H9 (cell line): ENCODE data around the gene TRPM2. TPM values are rescaled to one million over a fixed set of nuclear protein-coding genes. Genes with fewer than 3 reads are reported as not detected.

ENCODE experiments used
- DNase-seq: peaks from one replicate; pipeline ENCODE4 v3.0.0-alpha.2; 2017
- H2AFZ ChIP-seq: one replicate; pipeline ENCODE4 v1.6.1; 2013; ENCODE audit warnings: mild to moderate bottlenecking, low read length, control low read depth, moderate library complexity
- H2AK5ac ChIP-seq: 2 replicates; pipeline ENCODE4 v1.6.1; 2013; ENCODE audit warnings: low read length, control low read depth, mixed read lengths; ENCODE audit not compliant: insufficient read length
- H2BK120ac ChIP-seq: one replicate; pipeline ENCODE4 v1.6.1; 2013; ENCODE audit warnings: low read depth, mild to moderate bottlenecking, low read length, control low read depth, inconsistent platforms; ENCODE audit not compliant: poor library complexity, severe bottlenecking
- H2BK12ac ChIP-seq: 2 replicates; pipeline ENCODE4 v1.6.1; 2013; ENCODE audit warnings: low read length, control low read depth, mixed read lengths, low read depth; ENCODE audit not compliant: insufficient read length
- H2BK15ac ChIP-seq: 2 replicates; pipeline ENCODE4 v1.6.1; 2013; ENCODE audit warnings: low read depth, low read length, control low read depth
- H2BK20ac ChIP-seq: one replicate; pipeline ENCODE4 v1.6.1; 2013; ENCODE audit warnings: low read depth, mild to moderate bottlenecking, low read length, control low read depth, inconsistent platforms; ENCODE audit not compliant: poor library complexity, severe bottlenecking
- H2BK5ac ChIP-seq: 2 replicates; pipeline ENCODE4 v1.6.1; 2013; ENCODE audit warnings: low read length, control low read depth, mixed read lengths; ENCODE audit not compliant: insufficient read length
- H3K14ac ChIP-seq: 2 replicates; pipeline ENCODE4 v1.6.1; 2013; ENCODE audit warnings: low read length, control low read depth; ENCODE audit not compliant: insufficient read depth
- H3K18ac ChIP-seq: 2 replicates; pipeline ENCODE4 v1.6.1; 2013; ENCODE audit warnings: low read depth, mild to moderate bottlenecking, mixed read lengths, low read length, control low read depth; ENCODE audit not compliant: insufficient read length
- H3K23ac ChIP-seq: 2 replicates; pipeline ENCODE4 v1.6.1; 2013; ENCODE audit warnings: low read length, control low read depth, mixed read lengths, low read depth; ENCODE audit not compliant: insufficient read length
- H3K23me2 ChIP-seq: 2 replicates; pipeline ENCODE4 v1.6.1; 2013; ENCODE audit warnings: low read depth, mild to moderate bottlenecking, mixed read lengths, low read length, control low read depth; ENCODE audit not compliant: insufficient read length, poor library complexity, severe bottlenecking
- H3K27ac ChIP-seq: 2 replicates; pipeline ENCODE4 v1.5.1; 2013; ENCODE audit warnings: low read length, control low read depth, mixed read lengths, low read depth; ENCODE audit not compliant: insufficient read length
- H3K27me3 ChIP-seq: 2 replicates; pipeline ENCODE4 v1.6.1; 2013; ENCODE audit warnings: low read length, control low read depth, inconsistent platforms; ENCODE audit not compliant: insufficient read depth
- H3K4ac ChIP-seq: 2 replicates; pipeline ENCODE4 v1.6.1; 2013; ENCODE audit warnings: low read depth, mild to moderate bottlenecking, control low read depth, inconsistent platforms, low read length, moderate library complexity
- H3K4me1 ChIP-seq: 2 replicates; pipeline ENCODE4 v1.6.1; 2013; ENCODE audit warnings: low read length, control low read depth, inconsistent platforms; ENCODE audit not compliant: insufficient read depth
- H3K4me2 ChIP-seq: 2 replicates; pipeline ENCODE4 v1.6.1; 2013; ENCODE audit warnings: low read length, control low read depth, mixed read lengths; ENCODE audit not compliant: insufficient read length, insufficient read depth
- H3K56ac ChIP-seq: 2 replicates; pipeline ENCODE4 v1.6.1; 2013; ENCODE audit warnings: low read depth, mild to moderate bottlenecking, mixed read lengths, low read length, control low read depth; ENCODE audit not compliant: insufficient read length
- H3K79me1 ChIP-seq: 2 replicates; pipeline ENCODE4 v1.6.1; 2013; ENCODE audit warnings: low read depth, mild to moderate bottlenecking, moderate library complexity, low read length, control low read depth, inconsistent platforms; ENCODE audit not compliant: insufficient read depth, poor library complexity, severe bottlenecking
- H3K79me2 ChIP-seq: 2 replicates; pipeline ENCODE4 v1.6.1; 2013; ENCODE audit warnings: low read length, control low read depth, inconsistent platforms; ENCODE audit not compliant: insufficient read depth
- H3K9ac ChIP-seq: 2 replicates; pipeline ENCODE4 v1.6.1; 2013; ENCODE audit warnings: low read length, control low read depth, mixed read lengths; ENCODE audit not compliant: insufficient read length; ENCODE audit errors: extremely low read depth
- H3K9me3 ChIP-seq: one replicate; pipeline ENCODE4 v1.6.1; 2013; ENCODE audit warnings: low read depth, low read length, inconsistent platforms; ENCODE audit not compliant: control insufficient read depth
- H3T11ph ChIP-seq: one replicate; pipeline ENCODE4 v1.6.1; 2013; ENCODE audit warnings: mild to moderate bottlenecking, low read length, control low read depth, inconsistent platforms
- H4K20me1 ChIP-seq: one replicate; pipeline ENCODE4 v1.6.1; 2013; ENCODE audit not compliant: control insufficient read depth, insufficient read length, insufficient read depth
- H4K5ac ChIP-seq: 2 replicates; pipeline ENCODE4 v1.6.1; 2013; ENCODE audit warnings: low read depth, mild to moderate bottlenecking, mixed read lengths, low read length, control low read depth; ENCODE audit not compliant: insufficient read length
- H4K8ac ChIP-seq: replicated peaks from 2 replicates; pipeline ENCODE4 v1.6.1; 2013; ENCODE audit warnings: low read length, control low read depth, mixed read lengths, low read depth; ENCODE audit not compliant: insufficient read length
- H4K91ac ChIP-seq: 2 replicates; pipeline ENCODE4 v1.6.1; 2013; ENCODE audit warnings: low read depth, mild to moderate bottlenecking, moderate library complexity, mixed read lengths, low read length, control low read depth; ENCODE audit not compliant: insufficient read length
- H3K27ac Mint-ChIP-seq, 3 experiments: 2 replicates in 2 of 3; 3 replicates in 1 of 3; pipeline ENCODE4 v1.8.0; 2020 to 2021; ENCODE audit warnings: mixed read lengths in 3 of 3, mild to moderate bottlenecking in 1 of 3, moderate library complexity in 1 of 3
- H3K27me3 Mint-ChIP-seq: 2 replicates; pipeline ENCODE4 v1.8.0; 2021; ENCODE audit warnings: low read depth, mild to moderate bottlenecking, moderate library complexity, mixed read lengths
- H3K36me3 Mint-ChIP-seq, 3 experiments: 2 replicates in 2 of 3; 3 replicates in 1 of 3; pipeline ENCODE4 v1.8.0; 2020 to 2021; ENCODE audit warnings: low read depth in 3 of 3, mixed read lengths in 3 of 3; ENCODE audit not compliant: insufficient read depth in 1 of 3
- H3K4me1 Mint-ChIP-seq, 2 experiments: 2 replicates each; pipeline ENCODE4 v1.8.0; 2020; ENCODE audit warnings: mixed read lengths in 2 of 2
- H3K4me3 Mint-ChIP-seq, 2 experiments: 2 replicates in 1 of 2; 3 replicates in 1 of 2; pipeline ENCODE4 v1.8.0; 2020 to 2021; ENCODE audit warnings: mild to moderate bottlenecking in 2 of 2, mixed read lengths in 2 of 2, moderate library complexity in 1 of 2
- H3K9me3 Mint-ChIP-seq, 2 experiments: 2 replicates in 1 of 2; 3 replicates in 1 of 2; pipeline ENCODE4 v1.8.0; 2020; ENCODE audit warnings: mild to moderate bottlenecking in 2 of 2, mixed read lengths in 2 of 2, moderate library complexity in 1 of 2
- WGBS: extraction: QIAGEN DNeasy Blood & Tissue Kit; methylation state at CpG from one replicate; pipeline ENCODE4 v1.1.7; 2013; ENCODE audit warnings: missing lambda C conversion rate, low lambda C conversion rate, mixed read lengths; ENCODE audit not compliant: insufficient read length; ENCODE audit errors: extremely low coverage; 5-methylcytosine and 5-hydroxymethylcytosine counted together
- total RNA-seq: library from RNA; stranded (reverse); gene quantifications from 2 replicates; pipeline ENCODE4 v1.2.1, GENCODE V29; 2021
- TF ChIP-seq, protein P1 (sequence below): fragments of 200-600 bp; sonication (generic); conservative IDR thresholded peaks from 3 replicates; pipeline ENCODE4 v1.8.0; 2021; ENCODE audit warnings: antibody characterized with exemption, mild to moderate bottlenecking

TRPM2 gene
- total RNA-seq, 1 experiment from 2014 or later = 0.68 TPM

DNA sequence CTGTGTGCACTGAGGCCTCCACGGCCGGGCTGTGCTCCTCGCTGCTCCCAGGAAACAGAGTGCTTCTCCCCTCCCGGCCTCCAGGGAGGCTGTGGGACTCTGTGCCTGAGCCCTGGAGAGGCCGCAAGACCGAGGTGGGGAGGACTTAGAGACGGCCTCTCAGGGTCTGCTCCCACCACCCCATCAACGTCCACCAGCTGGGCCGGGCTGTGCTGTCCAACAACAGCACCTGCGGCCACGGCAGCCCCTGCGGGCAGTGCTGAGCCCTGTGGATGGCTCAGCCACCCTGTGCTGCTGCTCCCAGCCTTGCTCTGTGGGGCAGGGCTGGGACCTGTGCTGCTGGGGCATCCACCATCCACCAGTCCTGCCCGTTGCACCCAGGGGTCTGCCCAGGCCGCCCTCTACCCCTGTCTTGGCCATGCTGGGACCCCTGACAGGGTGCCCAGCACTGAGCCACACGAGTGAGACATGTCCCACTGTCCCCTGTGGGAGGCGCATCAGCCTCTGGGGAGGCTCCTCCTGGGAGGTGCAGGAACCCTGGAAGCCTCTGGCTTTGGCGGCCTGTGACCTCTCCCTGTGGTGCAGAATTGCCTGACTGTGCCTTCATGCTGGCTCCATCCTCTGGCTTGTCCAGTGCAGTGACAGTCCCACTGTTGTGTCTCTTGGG, 70.7 kb downstream of the TRPM2 start:
- Histone ChIP-seq H3K4ac (no peak overlapping the region), H3K9me3 (no peaks in the 10 kb centered on the region), H2BK20ac (no peak overlapping the region), H2AK5ac (no peak overlapping the region), H2BK120ac (no peak overlapping the region), H3K79me1 (no peaks in the 10 kb centered on the region), H4K8ac (no peak overlapping the region), H3K9ac (no peak overlapping the region), H3K27ac (no peak overlapping the region), H2AFZ (no peak overlapping the region), H3K23me2 (no peaks in the 10 kb centered on the region), H3K14ac (no peak overlapping the region), H4K5ac (no peak overlapping the region), H3K56ac (no peak overlapping the region), H3K4me1 (no peaks in the 10 kb centered on the region), H3K23ac (no peak overlapping the region), H4K20me1 (no peaks in the 10 kb centered on the region), H3K18ac (no peak overlapping the region), H2BK5ac (no peak overlapping the region), H3K79me2 (no peaks in the 10 kb centered on the region), H2BK15ac (no peak overlapping the region), H2BK12ac (no peak overlapping the region), H3K27me3 (no peaks in the 10 kb centered on the region), H3T11ph (no peak overlapping the region), H4K91ac (no peak overlapping the region), H3K4me2 (no peak overlapping the region)
- Mint-ChIP-seq H3K36me3 (peaks cover 0 to 5% (median 4%) of the 10 kb centered on the region in 3 experiments; a peak in 4 of 7 replicates), H3K27me3 (no peaks in the 10 kb centered on the region; the same call in 1 of the 2 replicates), H3K4me1 (peaks cover 0 to 3% of the 10 kb centered on the region in 2 experiments; a peak in 1 of 4 replicates), H3K9me3 (peaks cover 8 to 11% of the 10 kb centered on the region in 2 experiments), H3K4me3 (no peak overlapping the region), H3K27ac (no peak overlapping the region)
- TF ChIP-seq, protein P1, sequence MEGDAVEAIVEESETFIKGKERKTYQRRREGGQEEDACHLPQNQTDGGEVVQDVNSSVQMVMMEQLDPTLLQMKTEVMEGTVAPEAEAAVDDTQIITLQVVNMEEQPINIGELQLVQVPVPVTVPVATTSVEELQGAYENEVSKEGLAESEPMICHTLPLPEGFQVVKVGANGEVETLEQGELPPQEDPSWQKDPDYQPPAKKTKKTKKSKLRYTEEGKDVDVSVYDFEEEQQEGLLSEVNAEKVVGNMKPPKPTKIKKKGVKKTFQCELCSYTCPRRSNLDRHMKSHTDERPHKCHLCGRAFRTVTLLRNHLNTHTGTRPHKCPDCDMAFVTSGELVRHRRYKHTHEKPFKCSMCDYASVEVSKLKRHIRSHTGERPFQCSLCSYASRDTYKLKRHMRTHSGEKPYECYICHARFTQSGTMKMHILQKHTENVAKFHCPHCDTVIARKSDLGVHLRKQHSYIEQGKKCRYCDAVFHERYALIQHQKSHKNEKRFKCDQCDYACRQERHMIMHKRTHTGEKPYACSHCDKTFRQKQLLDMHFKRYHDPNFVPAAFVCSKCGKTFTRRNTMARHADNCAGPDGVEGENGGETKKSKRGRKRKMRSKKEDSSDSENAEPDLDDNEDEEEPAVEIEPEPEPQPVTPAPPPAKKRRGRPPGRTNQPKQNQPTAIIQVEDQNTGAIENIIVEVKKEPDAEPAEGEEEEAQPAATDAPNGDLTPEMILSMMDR = no peak
- DNase-seq = peak; percentile 29
- no CpG with 5 or more reads among the region's 17 CpGs for WGBS
